GM19239 (cell line): ENCODE measurements around the gene IGF2R.

ENCODE experiments used
- DNase-seq: peaks from one replicate; pipeline ENCODE4 v3.0.0; 2011; ENCODE audit warnings: low spot score; ENCODE audit not compliant: insufficient read length
- FAIRE-seq: peaks from 2 replicates; lab custom pipeline; 2011; peaks lifted over from hg19 to GRCh38; lab: Jason Lieb, UNC

Gene IGF2R

GRCh38 chr6:159973951-159974350 is 5.1 kb downstream of the IGF2R start:
- DNase-seq (no peak), FAIRE-seq (peak; percentile 79)

GRCh38 chr6:159974932-159975331 is 6.0 kb downstream of the IGF2R start:
- FAIRE-seq (no peak), DNase-seq (no peak)

GRCh38 chr6:159976686-159977254 is 7.9 kb downstream of the IGF2R start:
- FAIRE-seq: peak; percentile 63
- no peak for DNase-seq

- FAIRE-seq: no peak
- no peak for DNase-seq
Observed at GRCh38 chr6:159977255-159977903, 8.5 kb downstream of the IGF2R start.

- FAIRE-seq (no peak), DNase-seq (no peak)
Observed at GRCh38 chr6:159977904-159978268, 9.0 kb downstream of the IGF2R start.

- DNase-seq (no peak), FAIRE-seq (peak; percentile 86)
Observed at GRCh38 chr6:159978291-159979135, 9.6 kb downstream of the IGF2R start.

GRCh38 chr6:159979136-159979874 is 10.4 kb downstream of the IGF2R start:
- no peak for DNase-seq
- FAIRE-seq: no peak

GRCh38 chr6:159980474-159980873 is 11.6 kb downstream of the IGF2R start:
- FAIRE-seq (no peak), DNase-seq (no peak)

- FAIRE-seq (no peak), DNase-seq (no peak)
Observed at GRCh38 chr6:159981071-159981402, 12.2 kb downstream of the IGF2R start.

GRCh38 chr6:159981403-159982245 is 12.7 kb downstream of the IGF2R start:
- FAIRE-seq (peak; percentile 88), DNase-seq (no peak)

GRCh38 chr6:159982731-159983506 is 14.0 kb downstream of the IGF2R start:
- FAIRE-seq (peak; percentile 33), DNase-seq (no peak)

- FAIRE-seq: no peak
- DNase-seq: no peak
Observed at GRCh38 chr6:159983641-159984080, 14.8 kb downstream of the IGF2R start.

GRCh38 chr6:159984268-159984786 is 15.4 kb downstream of the IGF2R start:
- FAIRE-seq (no peak), DNase-seq (no peak)

- no peak for DNase-seq
- no peak for FAIRE-seq
Observed at GRCh38 chr6:159985296-159985945, 16.5 kb downstream of the IGF2R start.

- FAIRE-seq (no peak), DNase-seq (no peak)
Observed at GRCh38 chr6:159988983-159989454, 20.1 kb downstream of the IGF2R start.

GRCh38 chr6:159989492-159990480 is 20.9 kb downstream of the IGF2R start:
- no peak for DNase-seq

GRCh38 chr6:159992366-159992765 is 23.5 kb downstream of the IGF2R start:
- no peak for FAIRE-seq
- no peak for DNase-seq

More at GRCh38 chr6:159989492-159990480, 20.9 kb downstream of the IGF2R start:
- FAIRE-seq: no peak
